PFSK-1 (cell line): ENCODE measurements around the gene TAF7.

Experiments
- POLR2AphosphoS5 ChIP-seq: IDR thresholded peaks from 2 replicates; pipeline ENCODE4 v1.6.1; 2012; ENCODE audit warnings: low read depth, mild to moderate bottlenecking, control low read depth, low read length, moderate library complexity
- SIN3A ChIP-seq: IDR thresholded peaks from 2 replicates; pipeline ENCODE4 v1.6.1; 2012; ENCODE audit warnings: mild to moderate bottlenecking, low read length, moderate library complexity, borderline replicate concordance; ENCODE audit not compliant: insufficient read depth
- TAF1 ChIP-seq: IDR thresholded peaks from 2 replicates; pipeline ENCODE4 v1.6.1; 2012; ENCODE audit warnings: low read length, control low read depth, borderline replicate concordance; ENCODE audit not compliant: insufficient read depth
- TF ChIP-seq, protein P1 (sequence below), 2 experiments: IDR thresholded peaks; 2 replicates each; pipeline versions ENCODE4 v1.6.1 to v1.8.0; 2011 to 2012; ENCODE audit warnings: low read depth in 2 of 2, low read length in 2 of 2, control low read depth in 1 of 2, inconsistent platforms in 1 of 2, mild to moderate bottlenecking in 1 of 2, moderate library complexity in 1 of 2; ENCODE audit not compliant: insufficient read depth in 1 of 2

DNA sequence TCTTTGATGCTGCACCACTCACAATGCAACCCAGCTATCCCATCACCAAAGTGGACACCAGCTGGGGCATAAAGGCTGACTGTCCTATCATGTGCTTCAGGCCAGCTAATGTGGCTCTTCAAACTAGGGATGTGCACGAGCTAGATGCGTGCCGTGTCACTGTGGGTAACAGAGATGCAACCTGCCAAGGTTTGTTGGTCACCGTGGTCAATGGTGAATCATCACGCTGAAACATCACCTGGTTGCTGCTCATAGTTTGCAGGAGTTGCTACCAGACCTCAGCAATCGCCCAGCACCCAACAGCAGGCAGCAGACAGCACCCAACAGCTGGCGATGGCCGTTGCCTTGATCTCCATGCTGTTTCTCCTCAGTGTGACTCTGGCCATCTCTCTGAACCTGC lies 7.6 kb upstream of the TAF7 start:
- TF ChIP-seq TAF1 (no peak), POLR2AphosphoS5 (no peak), SIN3A (no peak)
- TF ChIP-seq, protein P1, sequence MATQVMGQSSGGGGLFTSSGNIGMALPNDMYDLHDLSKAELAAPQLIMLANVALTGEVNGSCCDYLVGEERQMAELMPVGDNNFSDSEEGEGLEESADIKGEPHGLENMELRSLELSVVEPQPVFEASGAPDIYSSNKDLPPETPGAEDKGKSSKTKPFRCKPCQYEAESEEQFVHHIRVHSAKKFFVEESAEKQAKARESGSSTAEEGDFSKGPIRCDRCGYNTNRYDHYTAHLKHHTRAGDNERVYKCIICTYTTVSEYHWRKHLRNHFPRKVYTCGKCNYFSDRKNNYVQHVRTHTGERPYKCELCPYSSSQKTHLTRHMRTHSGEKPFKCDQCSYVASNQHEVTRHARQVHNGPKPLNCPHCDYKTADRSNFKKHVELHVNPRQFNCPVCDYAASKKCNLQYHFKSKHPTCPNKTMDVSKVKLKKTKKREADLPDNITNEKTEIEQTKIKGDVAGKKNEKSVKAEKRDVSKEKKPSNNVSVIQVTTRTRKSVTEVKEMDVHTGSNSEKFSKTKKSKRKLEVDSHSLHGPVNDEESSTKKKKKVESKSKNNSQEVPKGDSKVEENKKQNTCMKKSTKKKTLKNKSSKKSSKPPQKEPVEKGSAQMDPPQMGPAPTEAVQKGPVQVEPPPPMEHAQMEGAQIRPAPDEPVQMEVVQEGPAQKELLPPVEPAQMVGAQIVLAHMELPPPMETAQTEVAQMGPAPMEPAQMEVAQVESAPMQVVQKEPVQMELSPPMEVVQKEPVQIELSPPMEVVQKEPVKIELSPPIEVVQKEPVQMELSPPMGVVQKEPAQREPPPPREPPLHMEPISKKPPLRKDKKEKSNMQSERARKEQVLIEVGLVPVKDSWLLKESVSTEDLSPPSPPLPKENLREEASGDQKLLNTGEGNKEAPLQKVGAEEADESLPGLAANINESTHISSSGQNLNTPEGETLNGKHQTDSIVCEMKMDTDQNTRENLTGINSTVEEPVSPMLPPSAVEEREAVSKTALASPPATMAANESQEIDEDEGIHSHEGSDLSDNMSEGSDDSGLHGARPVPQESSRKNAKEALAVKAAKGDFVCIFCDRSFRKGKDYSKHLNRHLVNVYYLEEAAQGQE (IDR thresholded peaks at IDR 0.05; ENCODE audit: insufficient read depth in 1 of 2, low read depth in 2 of 2, low read length in 2 of 2) = no peak
